ENCODE measurements around the gene INPP5J. TPM values are rescaled to one million over a fixed set of nuclear protein-coding genes. Genes with fewer than 3 reads are reported as not detected.

The INPP5J gene
- total RNA-seq, 1 experiment from 2014 or later, result 0.12 TPM

DNA sequence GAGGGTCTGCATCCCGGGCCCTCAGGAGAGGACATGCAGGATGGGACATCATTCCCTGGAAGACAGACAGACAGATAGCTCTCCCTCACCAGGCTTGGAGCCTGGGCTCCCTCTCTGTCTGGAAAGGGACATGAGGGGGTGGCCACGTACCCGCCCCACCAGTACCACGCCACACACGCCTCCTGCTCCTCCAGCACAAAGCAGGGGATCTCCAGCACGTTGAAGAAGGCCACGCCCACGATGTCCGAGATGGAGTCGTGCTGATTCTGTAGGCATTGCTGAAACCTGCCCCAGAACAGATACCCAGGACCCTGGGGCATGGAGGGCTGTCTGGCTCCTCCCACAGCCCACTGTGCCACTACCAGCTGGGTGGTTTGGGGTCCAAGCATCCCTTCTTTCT is 15.4 kb downstream of the INPP5J start:
- Histone ChIP-seq H3K9me3 (replicated peaks) (no peaks in the 10 kb centered on the region), H3K4me3 (no peak overlapping the region), H3K36me3 (no peaks in the 10 kb centered on the region), H3K27me3 (no peaks in the 10 kb centered on the region), H3K27ac (no peak overlapping the region), H3K4me1 (no peaks in the 10 kb centered on the region)
- no peak for DNase-seq

DNA sequence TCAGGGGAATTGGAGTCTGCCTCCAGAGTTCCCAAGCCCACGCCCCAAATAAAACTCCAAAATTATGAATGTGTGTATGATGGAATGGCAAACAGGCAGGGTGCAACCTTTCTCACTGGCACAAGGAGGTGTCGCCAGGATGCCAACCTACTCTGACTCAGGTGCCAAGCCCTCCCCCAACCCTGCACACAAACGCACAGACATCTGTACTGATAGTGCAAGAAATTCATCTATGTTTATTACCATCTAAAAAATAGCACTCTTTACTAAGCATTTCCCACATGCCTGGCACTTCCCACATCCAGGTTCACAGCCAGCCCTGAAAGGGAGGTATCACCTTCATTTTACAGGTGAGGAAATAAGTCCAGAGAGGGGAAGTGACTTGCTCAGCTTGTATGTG is 16.3 kb downstream of the INPP5J start:
- Histone ChIP-seq H3K4me1 (no peaks in the 10 kb centered on the region), H3K36me3 (no peaks in the 10 kb centered on the region), H3K27me3 (no peaks in the 10 kb centered on the region), H3K9me3 (replicated peaks) (no peaks in the 10 kb centered on the region), H3K27ac (no peak overlapping the region), H3K4me3 (no peak overlapping the region)
- no peak for DNase-seq

DNA sequence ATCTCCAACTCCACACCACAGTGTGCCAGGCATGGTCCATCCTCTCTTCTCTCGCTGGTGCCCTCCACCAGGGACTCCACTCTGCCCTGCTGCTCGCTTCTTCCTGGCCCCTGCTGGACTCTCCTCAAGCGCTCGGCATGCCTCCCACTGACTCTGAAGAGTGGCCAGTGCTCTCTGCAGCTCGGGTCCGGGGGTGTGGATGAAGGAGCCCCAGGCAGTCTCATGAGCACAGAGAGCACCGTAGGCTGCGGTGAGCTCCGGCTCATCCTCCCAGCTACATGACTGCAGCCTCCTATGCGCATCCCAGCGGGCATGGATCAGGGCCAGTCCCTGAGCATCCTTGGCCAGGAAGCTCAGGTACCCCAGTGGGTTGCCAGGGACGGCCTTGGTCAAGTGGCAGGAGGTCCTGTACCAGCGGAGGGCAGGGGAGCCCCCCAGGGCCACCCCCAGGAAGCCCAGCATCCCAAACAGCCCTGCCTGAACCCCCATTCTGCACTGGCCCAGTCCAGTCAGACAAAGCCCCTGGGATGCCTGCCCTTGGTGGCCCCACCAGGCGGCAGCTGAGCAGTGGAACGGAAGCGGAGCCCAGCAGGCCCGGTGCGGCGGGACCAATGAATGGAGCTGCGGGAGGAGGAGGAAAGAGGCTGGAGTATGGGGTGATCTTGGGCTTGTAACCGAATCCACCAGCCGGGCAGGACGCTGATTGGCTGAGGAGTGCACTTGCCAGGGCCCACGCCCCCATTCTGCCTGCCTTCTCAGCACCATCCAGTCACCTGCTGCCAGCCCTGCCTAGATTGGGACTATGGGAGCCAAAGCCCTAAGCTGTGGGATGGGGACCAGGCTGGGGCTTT is 17.3 kb downstream of the INPP5J start, which contains the start of gene PLA2G3:
PLA2G3 (minus strand) TSS at position 643 of the 851 bp plus-strand sequence; CDS start at position 489, 154 bp downstream.
- Histone ChIP-seq H3K4me3 (no peak within 1 kb of the TSS), H3K4me1 (no peaks in the 10 kb centered on the region), H3K36me3 (no peaks in the 10 kb centered on the region), H3K9me3 (replicated peaks) (no peaks in the 10 kb centered on the region), H3K27ac (no peak within 1 kb of the TSS), H3K27me3 (no peaks in the 10 kb centered on the region)
- peak; percentile 84 to 88 for DNase-seq

DNA sequence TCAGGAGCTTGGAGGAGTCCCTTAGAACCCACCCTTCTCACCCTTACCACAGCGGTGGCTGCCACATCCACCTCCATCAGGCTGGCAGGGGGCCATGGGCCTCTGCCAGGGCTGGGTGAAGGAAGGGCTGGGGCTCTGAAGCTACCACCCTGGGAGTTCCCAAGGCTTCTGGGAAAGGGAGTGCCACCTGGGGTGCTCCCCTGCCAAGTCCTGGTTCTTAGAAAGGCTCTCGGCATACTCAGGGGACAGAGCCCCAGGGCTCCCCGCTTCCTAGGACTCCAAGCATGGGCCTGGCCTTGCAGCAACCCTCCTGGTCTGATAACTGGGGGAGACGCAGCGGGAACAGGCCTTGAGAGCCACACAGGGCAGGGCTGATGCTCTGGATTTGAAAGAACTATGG is 18.0 kb downstream of the INPP5J start:
- H3K27ac ChIP-seq, result no peak overlapping the region
- DNase-seq, result no peak
- H3K4me3 ChIP-seq, result no peak overlapping the region
- H3K36me3 ChIP-seq, result no peaks in the 10 kb centered on the region
- H3K9me3 ChIP-seq (replicated peaks), result no peaks in the 10 kb centered on the region
- no peaks in the 10 kb centered on the region for H3K4me1 ChIP-seq
- no peaks in the 10 kb centered on the region for H3K27me3 ChIP-seq

DNA sequence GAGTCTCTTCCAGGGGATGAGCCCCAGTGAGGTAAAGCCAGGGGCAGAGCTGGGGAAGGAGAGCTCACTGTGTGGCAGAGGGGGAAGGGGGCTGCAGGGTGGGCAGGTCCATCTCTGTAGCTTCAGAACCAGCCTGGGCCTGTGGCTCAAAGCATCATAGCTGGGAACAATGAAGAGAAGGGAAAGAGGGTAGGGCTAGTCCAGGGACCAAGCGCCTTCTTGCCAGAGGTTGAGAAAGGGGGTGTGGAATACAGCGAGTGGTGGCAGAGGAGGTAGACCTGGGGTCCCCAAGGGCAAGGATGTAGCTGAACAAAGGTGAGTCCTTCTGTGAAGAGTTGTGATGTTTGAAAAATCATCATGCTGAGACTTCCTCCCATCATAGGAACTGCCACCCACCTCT is 18.8 kb downstream of the INPP5J start:
- no peak overlapping the region for H3K4me3 ChIP-seq
- no peaks in the 10 kb centered on the region for H3K36me3 ChIP-seq
- H3K9me3 ChIP-seq (replicated peaks), result no peaks in the 10 kb centered on the region
- H3K27me3 ChIP-seq, result no peaks in the 10 kb centered on the region
- DNase-seq, result no peak
- no peak overlapping the region for H3K27ac ChIP-seq
- H3K4me1 ChIP-seq, result no peaks in the 10 kb centered on the region

DNA sequence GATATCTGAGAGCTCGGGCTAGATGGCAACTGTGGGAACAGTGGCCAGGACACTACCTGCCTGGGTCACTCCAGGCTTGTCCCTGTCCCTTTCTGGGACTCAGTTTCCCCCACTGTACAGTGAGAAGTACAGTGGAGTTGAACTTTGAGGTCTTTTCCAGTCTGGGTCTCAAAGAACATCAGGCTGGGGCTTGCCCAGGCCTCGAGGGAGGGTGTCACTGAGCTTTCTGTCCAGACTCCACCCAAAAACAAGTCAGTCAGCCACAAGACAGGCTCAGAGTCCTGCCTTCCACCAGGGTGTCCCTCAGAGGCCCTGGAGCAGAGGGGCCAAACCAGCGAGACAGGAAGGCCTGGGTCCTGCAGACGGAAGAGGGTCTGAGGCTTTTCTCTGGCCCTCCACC is 19.5 kb downstream of the INPP5J start:
- H3K4me1 ChIP-seq, result no peaks in the 10 kb centered on the region
- no peak for DNase-seq
- no peak overlapping the region for H3K27ac ChIP-seq

DNA sequence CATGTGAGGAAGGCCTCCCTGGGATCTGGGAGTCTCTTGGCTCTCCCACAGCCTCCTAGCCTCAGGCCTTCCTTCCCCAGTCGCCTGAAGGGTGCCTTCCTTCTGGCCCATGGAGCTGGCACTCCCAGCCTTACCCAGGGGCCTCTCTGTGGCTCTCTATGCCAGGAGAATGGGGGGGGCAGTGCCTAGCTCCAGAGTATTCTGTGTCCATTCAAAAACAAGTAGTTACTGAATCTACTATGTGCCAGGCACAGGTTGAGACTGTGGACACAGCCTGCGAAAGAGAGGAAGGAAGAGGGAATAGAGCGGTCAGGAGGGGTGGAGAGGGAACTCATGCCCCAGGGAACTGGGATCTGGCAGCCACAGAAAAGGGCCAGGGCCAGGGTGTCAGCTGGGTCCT is 20.3 kb downstream of the INPP5J start:
- Histone ChIP-seq H3K4me3 (no peak overlapping the region), H3K27me3 (no peaks in the 10 kb centered on the region), H3K9me3 (replicated peaks) (no peaks in the 10 kb centered on the region), H3K4me1 (no peaks in the 10 kb centered on the region), H3K27ac (no peak overlapping the region), H3K36me3 (no peaks in the 10 kb centered on the region)
- no peak for DNase-seq

More for the DNA sequence above, 19.5 kb downstream of the INPP5J start:
- H3K9me3 ChIP-seq (replicated peaks), result no peaks in the 10 kb centered on the region
- H3K27me3 ChIP-seq, result no peaks in the 10 kb centered on the region
- H3K36me3 ChIP-seq, result no peaks in the 10 kb centered on the region
- H3K4me3 ChIP-seq, result no peak overlapping the region

DNA sequence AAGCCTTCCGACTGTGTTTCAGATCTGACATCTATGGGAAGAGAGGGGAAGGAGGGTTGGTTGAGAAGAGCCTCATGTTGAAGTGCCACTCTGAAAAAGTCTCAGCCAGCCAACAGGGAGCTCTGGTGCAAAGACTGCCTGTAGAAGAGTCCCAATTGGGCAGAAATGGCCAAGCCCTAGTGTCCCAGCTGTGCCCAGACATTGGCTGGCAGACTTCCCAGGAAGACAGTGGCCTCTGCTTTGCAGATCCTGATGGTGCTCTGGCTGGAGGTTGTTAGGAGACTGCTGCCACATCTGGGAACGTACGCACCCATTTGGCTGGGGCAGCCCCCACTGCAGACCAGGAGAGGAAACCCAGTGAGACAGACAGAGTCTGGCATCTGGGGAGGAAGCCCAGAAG is 20.8 kb downstream of the INPP5J start:
- no peak for DNase-seq
- Histone ChIP-seq H3K4me3 (no peak overlapping the region), H3K9me3 (replicated peaks) (no peaks in the 10 kb centered on the region), H3K27ac (no peak overlapping the region), H3K27me3 (no peaks in the 10 kb centered on the region), H3K36me3 (no peaks in the 10 kb centered on the region), H3K4me1 (no peaks in the 10 kb centered on the region)

DNA sequence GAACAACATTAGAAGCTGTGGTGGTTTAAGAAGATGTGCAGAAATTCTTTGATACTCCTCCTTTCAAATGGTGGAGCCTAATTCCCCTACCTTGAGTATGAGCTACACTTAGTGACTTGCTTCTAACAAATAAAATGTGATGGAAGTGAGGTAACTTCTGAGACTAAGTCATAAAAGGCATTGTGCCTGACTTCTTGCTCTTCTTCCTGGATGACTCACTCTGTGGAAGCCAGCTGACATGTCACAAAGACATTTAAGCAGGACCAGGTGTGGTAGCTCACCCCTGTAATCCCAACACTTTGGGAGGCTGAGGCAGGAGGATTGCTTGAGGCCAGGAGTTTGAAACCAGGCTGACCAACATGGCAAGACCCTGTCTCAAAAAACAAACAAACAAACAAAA is 21.5 kb downstream of the INPP5J start:
- Histone ChIP-seq H3K36me3 (no peaks in the 10 kb centered on the region), H3K27me3 (no peaks in the 10 kb centered on the region), H3K4me3 (no peak overlapping the region), H3K9me3 (replicated peaks) (no peaks in the 10 kb centered on the region), H3K4me1 (no peaks in the 10 kb centered on the region), H3K27ac (no peak overlapping the region)
- DNase-seq, result no peak

DNA sequence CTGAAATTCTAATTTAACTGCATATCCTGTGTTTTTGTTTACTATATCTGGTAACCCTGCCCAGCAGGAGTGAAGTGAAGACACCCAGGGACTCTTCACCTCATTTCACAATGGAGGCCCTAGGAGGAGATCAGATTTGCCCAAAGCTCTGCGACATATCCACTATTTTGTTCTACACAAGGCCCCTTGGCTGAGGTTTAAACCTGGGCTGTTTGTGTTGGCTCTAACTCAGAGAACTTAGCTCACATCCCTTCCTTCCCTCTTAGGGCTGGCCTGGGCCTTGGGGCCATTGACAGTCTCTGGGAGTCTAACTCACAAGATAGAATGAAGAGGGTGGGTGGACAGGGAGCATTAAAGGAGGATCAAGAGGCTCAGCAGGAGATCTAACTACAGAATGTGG is 25.7 kb downstream of the INPP5J start:
- no peaks in the 10 kb centered on the region for H3K36me3 ChIP-seq
- DNase-seq, result peak in 1 of 2 experiments; percentile 9
- H3K27ac ChIP-seq, result no peak overlapping the region
- H3K4me3 ChIP-seq, result no peak overlapping the region
- H3K9me3 ChIP-seq (replicated peaks), result no peaks in the 10 kb centered on the region
- H3K27me3 ChIP-seq, result no peaks in the 10 kb centered on the region
- H3K4me1 ChIP-seq, result no peaks in the 10 kb centered on the region

DNA sequence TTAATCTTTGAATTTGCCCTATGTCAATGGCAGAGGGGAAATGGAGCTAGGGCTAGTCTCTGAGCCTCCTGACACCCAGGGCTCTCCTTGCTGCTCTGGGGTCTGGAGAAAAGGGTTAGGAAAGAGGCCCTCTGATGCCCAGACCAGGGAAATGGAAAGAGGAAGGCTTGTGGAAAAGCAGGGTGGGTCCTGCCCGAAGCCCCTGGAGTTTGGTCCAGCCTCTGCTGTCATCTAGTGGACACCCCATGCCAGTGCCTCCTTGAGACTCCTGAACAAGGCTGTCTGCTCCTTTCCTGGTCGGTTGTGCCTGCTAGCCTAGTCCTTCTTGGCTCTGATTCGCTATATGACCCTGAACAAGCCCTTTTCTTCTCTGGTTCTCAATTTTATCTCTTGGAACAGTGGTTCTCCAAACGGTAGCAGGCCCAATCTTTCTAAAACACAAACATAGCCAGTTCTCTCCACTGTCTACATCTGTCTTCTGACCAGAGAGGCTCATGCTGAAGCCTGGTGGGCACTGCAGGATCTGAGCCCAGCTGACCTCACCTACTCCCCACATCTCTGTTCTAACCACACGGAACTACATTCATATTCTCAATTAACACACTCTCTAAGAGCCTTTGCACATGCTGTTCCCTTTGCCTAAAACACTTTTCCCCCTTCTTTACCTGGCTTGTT is 26.3 kb downstream of the INPP5J start:
- Histone ChIP-seq H3K36me3 (no peaks in the 10 kb centered on the region), H3K27ac (no peak overlapping the region), H3K4me3 (no peak overlapping the region), H3K4me1 (no peaks in the 10 kb centered on the region), H3K27me3 (no peaks in the 10 kb centered on the region), H3K9me3 (replicated peaks) (no peaks in the 10 kb centered on the region)
- DNase-seq, result peak; percentile 70 to 79

DNA sequence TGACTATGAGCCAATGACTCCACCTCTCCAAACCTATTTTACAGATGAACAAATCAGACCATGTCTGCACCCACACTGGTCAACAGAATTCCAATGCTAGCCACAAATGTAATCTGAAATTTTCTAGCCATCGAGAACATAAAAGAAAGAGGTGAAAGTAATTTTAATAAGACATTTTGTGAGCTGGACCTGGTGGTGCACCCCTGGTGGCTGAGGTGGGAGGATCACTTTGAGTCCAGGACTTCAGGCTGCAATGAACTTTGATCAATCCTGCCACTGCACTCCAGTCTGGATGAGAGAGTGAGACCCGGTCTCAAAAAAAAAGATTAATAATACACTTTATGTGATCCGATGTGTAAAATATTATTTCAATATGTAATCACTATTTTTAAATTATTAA is 27.8 kb downstream of the INPP5J start:
- H3K27ac ChIP-seq, result no peak overlapping the region
- no peaks in the 10 kb centered on the region for H3K4me1 ChIP-seq
- DNase-seq, result no peak
- H3K36me3 ChIP-seq, result no peaks in the 10 kb centered on the region
- no peaks in the 10 kb centered on the region for H3K27me3 ChIP-seq
- no peaks in the 10 kb centered on the region for H3K9me3 ChIP-seq (replicated peaks)
- H3K4me3 ChIP-seq, result no peak overlapping the region

DNA sequence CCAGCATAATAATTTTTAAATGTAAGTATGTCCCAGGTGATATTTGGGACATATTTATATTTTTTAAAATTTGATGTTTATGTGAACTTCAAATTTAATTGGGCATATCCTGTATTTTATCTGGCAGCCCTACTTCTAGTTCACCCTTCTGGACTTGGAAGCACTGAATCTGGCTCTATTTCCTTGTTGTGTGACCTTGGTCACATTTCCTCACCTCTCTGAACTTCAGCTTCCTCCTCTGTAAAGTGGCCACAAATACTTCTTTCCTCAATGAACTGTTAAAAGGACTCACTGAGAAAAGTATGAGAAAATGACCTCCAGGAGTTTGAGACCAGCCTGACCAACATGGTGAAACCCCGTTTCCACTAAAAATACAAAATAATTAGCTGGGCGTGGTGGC is 29.1 kb downstream of the INPP5J start:
- Histone ChIP-seq H3K36me3 (no peaks in the 10 kb centered on the region), H3K27ac (no peak overlapping the region), H3K4me1 (no peaks in the 10 kb centered on the region), H3K4me3 (no peak overlapping the region), H3K27me3 (no peaks in the 10 kb centered on the region), H3K9me3 (replicated peaks) (no peaks in the 10 kb centered on the region)
- no peak for DNase-seq

DNA sequence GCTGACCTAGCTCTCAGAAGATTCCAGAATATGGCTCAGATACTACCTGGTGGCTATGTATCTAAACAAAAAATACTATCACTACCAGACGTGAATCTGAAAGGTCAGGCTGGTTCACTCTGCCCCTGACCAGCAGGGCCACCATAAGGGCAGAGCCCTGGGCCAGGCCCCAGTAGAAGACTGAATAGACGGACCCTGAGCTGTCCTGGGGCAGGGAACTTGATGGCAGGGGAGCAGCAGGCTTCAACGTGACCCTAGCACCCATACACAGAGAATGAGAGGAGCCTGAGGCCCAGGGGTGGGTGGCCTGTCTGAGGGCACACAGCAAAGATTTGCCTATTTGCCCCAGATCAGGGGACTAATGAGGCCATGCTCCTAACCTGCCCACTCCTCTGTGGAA is 30.6 kb downstream of the INPP5J start:
- H3K27me3 ChIP-seq, result no peaks in the 10 kb centered on the region
- no peak overlapping the region for H3K27ac ChIP-seq
- H3K4me1 ChIP-seq, result no peaks in the 10 kb centered on the region
- DNase-seq, result no peak
- no peaks in the 10 kb centered on the region for H3K9me3 ChIP-seq (replicated peaks)
- H3K4me3 ChIP-seq, result no peak overlapping the region
- H3K36me3 ChIP-seq, result no peaks in the 10 kb centered on the region

DNA sequence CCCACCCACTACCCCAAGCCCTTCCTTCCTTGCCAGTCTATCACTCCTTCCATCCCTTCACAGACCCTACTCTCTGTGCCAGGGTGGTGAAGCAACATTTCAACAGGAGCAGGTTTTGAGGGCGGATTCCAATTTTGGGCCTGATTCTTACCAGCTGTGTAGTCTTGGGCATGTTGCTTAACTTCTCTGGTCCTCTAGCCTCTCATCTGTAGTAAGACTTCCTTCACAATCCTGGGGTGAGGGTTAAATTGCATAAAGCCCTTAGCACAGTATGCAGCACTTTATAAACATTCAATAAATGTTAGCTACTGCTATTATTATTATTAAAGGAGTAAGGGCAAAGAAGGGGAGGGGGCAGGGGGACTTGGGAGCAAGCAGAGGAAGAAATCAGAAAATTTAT is 32.2 kb downstream of the INPP5J start:
- Histone ChIP-seq H3K27me3 (no peaks in the 10 kb centered on the region), H3K4me1 (no peaks in the 10 kb centered on the region), H3K9me3 (replicated peaks) (peaks cover 4% of the 10 kb centered on the region; the same call in 1 of the 2 replicates), H3K4me3 (no peak overlapping the region), H3K27ac (no peak overlapping the region), H3K36me3 (no peaks in the 10 kb centered on the region)
- no peak for DNase-seq
